Activated CD4-positive, CD25-positive, alpha-beta regulatory T cell treated with anti-CD3 and anti-CD28 coated beads, Interleukin-2, amount 50 U/mL, for 16 hours (primary cell): ENCODE measurements around the gene FXYD5.
"Not testable (repeated sequence)": the region's sequence is repeated elsewhere in the genome, so short reads cannot be mapped to it uniquely, and the experiment has no call there.

Source experiments
- DNase-seq: peaks from one replicate; pipeline ENCODE4 v3.0.0-alpha.2; 2020; ENCODE audit warnings: low read depth, low spot score

FXYD5 gene

GRCh38 chr19:35136977-35137702, 17.4 kb upstream of the FXYD5 start:
- no peak for DNase-seq

- DNase-seq, result no peak
Observed at GRCh38 chr19:35138305-35138892, 16.1 kb upstream of the FXYD5 start, which contains the start of gene FXYD1. Gene FXYD1, plus strand, starts transcription at chr19:35138824. Its CDS starts 1,256 bp downstream, at chr19:35140080.

- DNase-seq, result no peak
Observed at GRCh38 chr19:35140207-35140961, 14.2 kb upstream of the FXYD5 start.

GRCh38 chr19:35140962-35141836, 13.3 kb upstream of the FXYD5 start:
- peak; percentile 93 for DNase-seq

GRCh38 chr19:35141837-35142605, 12.5 kb upstream of the FXYD5 start:
- no peak for DNase-seq

- DNase-seq, result peak; percentile 55
Observed at GRCh38 chr19:35142606-35143230, 11.8 kb upstream of the FXYD5 start.

GRCh38 chr19:35143231-35143715, 11.3 kb upstream of the FXYD5 start, which contains the start of gene FXYD7:
Gene FXYD7, plus strand, starts transcription at chr19:35143255. Its CDS starts 79 bp downstream, at chr19:35143334.
- DNase-seq, result no peak

GRCh38 chr19:35143818-35144217, 10.7 kb upstream of the FXYD5 start:
- no peak for DNase-seq

GRCh38 chr19:35144259-35144599, 10.3 kb upstream of the FXYD5 start:
- DNase-seq, result no peak

- no peak for DNase-seq
Observed at GRCh38 chr19:35144600-35145436, 9.7 kb upstream of the FXYD5 start.

- no peak for DNase-seq
Observed at GRCh38 chr19:35146746-35147459, 7.6 kb upstream of the FXYD5 start.

- no peak for DNase-seq
Observed at GRCh38 chr19:35149463-35149862, 5.1 kb upstream of the FXYD5 start.

GRCh38 chr19:35150445-35150844, 4.1 kb upstream of the FXYD5 start:
- DNase-seq, result no peak

GRCh38 chr19:35151273-35152065, 3.1 kb upstream of the FXYD5 start:
- DNase-seq, result no peak

- not testable (repeated sequence) for DNase-seq
Observed at GRCh38 chr19:35153129-35153522, 1.4 kb upstream of the FXYD5 start.

GRCh38 chr19:35153701-35154524, 622 bp upstream of the FXYD5 start:
- DNase-seq, result peak; percentile 40

- no peak for DNase-seq
Observed at GRCh38 chr19:35155441-35155840, 906 bp downstream of the FXYD5 start.
